H1 (cell line): ENCODE measurements around the gene ATP2B3. TPM values are rescaled to one million over a fixed set of nuclear protein-coding genes. Genes with fewer than 3 reads are reported as not detected.

Experiments
- CTCF ChIA-PET: fragments of 300-600 bp; sonication (Branson Sonifier 250); formaldehyde crosslinking; loops from one replicate; lab custom pipeline; 2021; ENCODE audit not compliant: partially characterized antibody; lab: Charles Lee
- POLR2A ChIA-PET: fragments of 300-600 bp; sonication (Branson Sonifier 250); formaldehyde crosslinking; loops from one replicate; lab custom pipeline; 2021; ENCODE audit warnings: inconsistent platforms; ENCODE audit not compliant: partially characterized antibody; lab: Charles Lee
- DNase-seq, 2 experiments: peaks; one replicate each; pipeline versions ENCODE4 v3.0.0 to v3.0.0-alpha.2; 2010 to 2022; ENCODE audit warnings: low spot score in 2 of 2, low read depth in 1 of 2, mixed read lengths in 1 of 2
- FAIRE-seq: peaks from 2 replicates; lab custom pipeline; 2011; peaks lifted over from hg19 to GRCh38; lab: Jason Lieb, UNC
- H2AFZ ChIP-seq: 2 replicates; pipeline ENCODE4 v1.8.1; 2012; ENCODE audit warnings: low read length, inconsistent platforms
- H2AK5ac ChIP-seq: 2 replicates; pipeline ENCODE4 v1.6.1; 2013; ENCODE audit warnings: low read depth, low read length
- H2BK120ac ChIP-seq: replicated peaks from 2 replicates; pipeline ENCODE3; 2013; ENCODE audit warnings: low read depth, low read length, inconsistent platforms
- H2BK12ac ChIP-seq: 2 replicates; pipeline ENCODE4 v1.6.1; 2013; ENCODE audit warnings: low read depth, low read length
- H2BK15ac ChIP-seq: 2 replicates; pipeline ENCODE4 v1.6.1; 2013; ENCODE audit warnings: low read length
- H2BK20ac ChIP-seq: 2 replicates; pipeline ENCODE4 v1.6.1; 2013; ENCODE audit warnings: low read length
- H2BK5ac ChIP-seq: 2 replicates; pipeline ENCODE4 v1.6.1; 2013; ENCODE audit warnings: low read depth, low read length
- H3K14ac ChIP-seq: 2 replicates; pipeline ENCODE4 v1.6.1; 2013; ENCODE audit warnings: inconsistent platforms; ENCODE audit not compliant: insufficient read length
- H3K18ac ChIP-seq: 2 replicates; pipeline ENCODE4 v1.6.1; 2013; ENCODE audit warnings: low read length; ENCODE audit errors: extremely low read depth
- H3K23ac ChIP-seq: 2 replicates; pipeline ENCODE4 v1.6.1; 2013; ENCODE audit warnings: inconsistent platforms; ENCODE audit not compliant: insufficient read length
- H3K23me2 ChIP-seq: 2 replicates; pipeline ENCODE4 v1.6.1; 2013; ENCODE audit warnings: low read depth, low read length
- H3K27ac ChIP-seq: 2 replicates; pipeline ENCODE4 v1.6.1; 2011; ENCODE audit warnings: low read depth, low read length, inconsistent platforms
- H3K27me3 ChIP-seq, 4 experiments: replicated peaks in 1 of 4; 1 replicate in 1 of 4; 2 replicates in 3 of 4; pipeline versions ENCODE4 v1.6.1 to v1.8.1; 2011 to 2013; ENCODE audit warnings: low read length in 3 of 4, mild to moderate bottlenecking in 3 of 4, inconsistent platforms in 2 of 4, mixed read lengths in 2 of 4, moderate library complexity in 1 of 4; ENCODE audit not compliant: control insufficient read depth in 3 of 4, insufficient read depth in 3 of 4; ENCODE audit errors: extremely low read depth in 1 of 4
- H3K36me3 ChIP-seq, 4 experiments: 2 replicates each; pipeline versions ENCODE4 v1.6.1 to v1.8.1; 2011 to 2013; ENCODE audit warnings: mild to moderate bottlenecking in 4 of 4, low read length in 3 of 4, moderate library complexity in 2 of 4, control low read depth in 1 of 4, inconsistent platforms in 1 of 4; ENCODE audit not compliant: insufficient read depth in 4 of 4, control insufficient read depth in 2 of 4
- H3K4ac ChIP-seq: replicated peaks from 2 replicates; pipeline ENCODE3; 2013; ENCODE audit warnings: low read length, low read depth, mixed read lengths, inconsistent platforms; ENCODE audit not compliant: insufficient read length
- H3K4me1 ChIP-seq, 4 experiments: replicated peaks in 1 of 4; 1 replicate in 1 of 4; 2 replicates in 3 of 4; pipeline versions ENCODE4 v1.6.1 to v1.8.1; 2011 to 2013; ENCODE audit warnings: low read length in 3 of 4, inconsistent platforms in 2 of 4, mixed read lengths in 1 of 4; ENCODE audit not compliant: insufficient read depth in 4 of 4, control insufficient read depth in 3 of 4
- H3K4me2 ChIP-seq, 2 experiments: 2 replicates each; pipeline versions ENCODE4 v1.6.1 to v1.8.1; 2011 to 2013; ENCODE audit warnings: low read depth in 2 of 2, low read length in 2 of 2, control low read depth in 1 of 2, inconsistent platforms in 1 of 2, mild to moderate bottlenecking in 1 of 2; ENCODE audit not compliant: insufficient read depth in 1 of 2
- H3K4me3 ChIP-seq, 4 experiments: fragments of 200-600, 300-600 bp in 1 of 4; sonication (generic), shearing (Covaris generic), sonication (Bioruptor Twin) in 1 of 4; 2 replicates each; pipeline versions ENCODE4 v1.5.1 to v1.8.1; 2011 to 2016; ENCODE audit warnings: low read length in 4 of 4, low read depth in 3 of 4, control low read depth in 2 of 4, inconsistent platforms in 2 of 4, mild to moderate bottlenecking in 2 of 4, mixed read lengths in 1 of 4, moderate library complexity in 1 of 4; ENCODE audit not compliant: insufficient read depth in 2 of 4; ENCODE audit errors: extremely low read depth in 1 of 4
- H3K56ac ChIP-seq: replicated peaks from 2 replicates; pipeline ENCODE3; 2013; ENCODE audit warnings: low read depth, mild to moderate bottlenecking, mixed read lengths, low read length, inconsistent platforms; ENCODE audit not compliant: insufficient read length
- H3K79me1 ChIP-seq: 2 replicates; pipeline ENCODE4 v1.6.1; 2013; ENCODE audit warnings: low read depth, low read length, control low read depth
- H3K79me2 ChIP-seq, 2 experiments: 2 replicates each; pipeline versions ENCODE4 v1.6.1 to v1.8.1; 2012 to 2013; ENCODE audit warnings: low read length in 2 of 2, mild to moderate bottlenecking in 2 of 2, inconsistent platforms in 1 of 2; ENCODE audit not compliant: insufficient read depth in 2 of 2, control insufficient read depth in 1 of 2
- H3K9ac ChIP-seq, 4 experiments: replicated peaks in 1 of 4; 1 replicate in 1 of 4; 2 replicates in 3 of 4; pipeline versions ENCODE4 v1.6.1 to v1.8.1; 2011 to 2013; ENCODE audit warnings: low read depth in 3 of 4, low read length in 3 of 4, control low read depth in 2 of 4, mild to moderate bottlenecking in 2 of 4, moderate library complexity in 2 of 4, inconsistent platforms in 1 of 4; ENCODE audit errors: extremely low read depth in 1 of 4
- H3K9me3 ChIP-seq, 2 experiments: 2 replicates each; pipeline versions ENCODE4 v1.6.1 to v1.8.1; 2012 to 2013; ENCODE audit warnings: mild to moderate bottlenecking in 2 of 2, moderate library complexity in 2 of 2, control low read depth in 1 of 2, inconsistent platforms in 1 of 2, low read depth in 1 of 2, low read length in 1 of 2, mixed read lengths in 1 of 2; ENCODE audit not compliant: insufficient read depth in 2 of 2
- H4K20me1 ChIP-seq, 2 experiments: replicated peaks in 1 of 2; 2 replicates each; pipeline versions ENCODE3 to v1.8.1; 2011 to 2013; ENCODE audit warnings: inconsistent platforms in 2 of 2, low read length in 2 of 2, mild to moderate bottlenecking in 1 of 2; ENCODE audit not compliant: insufficient read depth in 2 of 2, control insufficient read depth in 1 of 2
- H4K5ac ChIP-seq: 2 replicates; pipeline ENCODE4 v1.6.1; 2013; ENCODE audit warnings: low read length, low read depth, mixed read lengths, inconsistent platforms; ENCODE audit not compliant: insufficient read length
- H4K8ac ChIP-seq: 2 replicates; pipeline ENCODE4 v1.8.0; 2013; ENCODE audit warnings: mild to moderate bottlenecking, moderate library complexity, low read length, inconsistent platforms; ENCODE audit not compliant: insufficient read depth; ENCODE audit errors: extremely low read depth
- H4K91ac ChIP-seq: replicated peaks from 2 replicates; pipeline ENCODE3; 2013; ENCODE audit warnings: low read length, mixed read lengths, inconsistent platforms; ENCODE audit not compliant: insufficient read length
- BCL11A ChIP-seq, 2 experiments: IDR thresholded peaks; one replicate each; pipeline ENCODE4 v1.6.1; 2011; ENCODE audit warnings: low read depth in 2 of 2, low read length in 2 of 2, mild to moderate bottlenecking in 2 of 2
- EZH2 ChIP-seq: fragments of 200-600 bp; sonication (generic); IDR thresholded peaks from 2 replicates; pipeline ENCODE4 v1.7.1; 2012; ENCODE audit warnings: low read depth, mild to moderate bottlenecking, moderate library complexity, low read length, inconsistent platforms; ENCODE audit not compliant: severe bottlenecking
- MAFK ChIP-seq: IDR thresholded peaks from 2 replicates; pipeline ENCODE4 v1.6.1; 2012; ENCODE audit warnings: low read depth, mild to moderate bottlenecking, improper control_type of control experiment, low read length
- SP1 ChIP-seq: IDR thresholded peaks from 2 replicates; pipeline ENCODE4 v1.6.1; 2011; ENCODE audit warnings: low read depth, low read length
- SP4 ChIP-seq: IDR thresholded peaks from 2 replicates; pipeline ENCODE4 v1.6.1; 2012; ENCODE audit warnings: low read length, inconsistent platforms
- WGBS, 2 experiments: shearing (Covaris generic) in 1 of 2; methylation state at CpG; one replicate each; pipeline versions ENCODE4 v1.1.6 to v1.1.7; 2013 to 2015; ENCODE audit warnings: low lambda C conversion rate in 2 of 2, mixed read lengths in 2 of 2, inconsistent platforms in 1 of 2, low coverage in 1 of 2, missing lambda C conversion rate in 1 of 2; ENCODE audit not compliant: insufficient replicate concordance in 2 of 2, insufficient coverage in 1 of 2, insufficient read length in 1 of 2; ENCODE audit errors: extremely low coverage in 1 of 2, missing lambda C conversion rate in 1 of 2; 5-methylcytosine and 5-hydroxymethylcytosine counted together
- polyA plus RNA-seq, 7 experiments: library from polyadenylated mRNA; depleted of rRNA in 3 of 7; stranded (reverse) in 5 of 7; unstranded in 2 of 7; fragments of >200 nt in 5 of 7; fragments of 200-250 nt in 2 of 7; gene quantifications; 1 replicate in 5 of 7; 2 replicates in 1 of 7; 4 replicates in 1 of 7; pipeline versions ENCODE4 v1.2.1 to v1.2.3, GENCODE V29; 2011 to 2013; ENCODE audit warnings: missing spikeins in 2 of 7, mixed read lengths in 2 of 7
- total RNA-seq: library from RNA; stranded (reverse); fragmentation: NEBNext Ultra II Directional; extraction: Animal tissue kit (Norgen Biotek cat#: 25700); gene quantifications from 2 replicates; pipeline ENCODE4 v1.2.1, GENCODE V29; 2021

ATP2B3 gene
- total and polyA plus RNA-seq, 2 of the 8 experiments (the other 6 are each of a cell fraction or from before 2014, with no cell fraction given) = 0.14 to 0.19 TPM

- FAIRE-seq = no peak
Measured at GRCh38 chrX:153544727-153545126, 27.3 kb downstream of the ATP2B3 start.

More at GRCh38 chrX:153544727-153545126, 27.3 kb downstream of the ATP2B3 start:
- H2AK5ac ChIP-seq = no peak overlapping the region
- no peak overlapping the region for H3K14ac ChIP-seq
- H3K56ac ChIP-seq = no peak overlapping the region
- no peaks in the 10 kb centered on the region for H3K27me3 ChIP-seq
- no peak overlapping the region for H3K4ac ChIP-seq
- no peak overlapping the region for H2BK120ac ChIP-seq
- no peak overlapping the region for H3K27ac ChIP-seq
- no peak overlapping the region for H3K4me2 ChIP-seq
- no peaks in the 10 kb centered on the region; a peak in 1 of 7 replicates for H3K4me1 ChIP-seq
- H3K23ac ChIP-seq = no peak overlapping the region
- H3K9ac ChIP-seq = no peak overlapping the region
- no peak overlapping the region for H3K18ac ChIP-seq
- no peak overlapping the region for H2BK20ac ChIP-seq
- no peak overlapping the region for H2BK5ac ChIP-seq
- H4K20me1 ChIP-seq = no peaks in the 10 kb centered on the region
- H2BK12ac ChIP-seq = no peak overlapping the region
- no peak for TF ChIP-seq SP1
- no peak for TF ChIP-seq BCL11A (IDR thresholded peaks at IDR 0.05; ENCODE audit: low read depth in 2 of 2, low read length in 2 of 2)
- TF ChIP-seq EZH2 = no peak
- TF ChIP-seq MAFK = no peak
- no peak for TF ChIP-seq SP4
- DNase-seq = no peak
- H4K8ac ChIP-seq = no peak overlapping the region
- no peak overlapping the region for H4K91ac ChIP-seq
- no peaks in the 10 kb centered on the region for H3K79me1 ChIP-seq
- H3K23me2 ChIP-seq = no peaks in the 10 kb centered on the region
- no peak overlapping the region for H3K4me3 ChIP-seq
- ChIA-PET POLR2A (no interaction called here), CTCF (interaction anchor here (1.2 to 1.9 kb wide), 3 partner anchors 15 to 107 kb away, joined by 3 to 5 read pairs (median 3); no protein-coding TSS in a partner anchor)
- no peak overlapping the region for H2AFZ ChIP-seq
- no peaks in the 10 kb centered on the region for H3K9me3 ChIP-seq
- no peaks in the 10 kb centered on the region for H3K36me3 ChIP-seq
- H4K5ac ChIP-seq = no peak overlapping the region
- no peaks in the 10 kb centered on the region for H3K79me2 ChIP-seq
- H2BK15ac ChIP-seq = no peak overlapping the region
- 92% methylated on average over 2 of the region's 8 CpGs; no CpG with 5 or more reads in 1 of the 2 experiments for WGBS, 2 experiments
